IMR-90 (cell line): ENCODE data around the gene MYH3. TPM values are rescaled to one million over a fixed set of nuclear protein-coding genes. Genes with fewer than 3 reads are reported as not detected.

Source experiments
- ATAC-seq: fragments of 200-7000 bp; cut with Tn5 transposase; 2 replicates; pipeline ENCODE4 v1.9.1; 2020; ENCODE audit warnings: low read depth, mild to moderate bottlenecking, moderate library complexity
- BruUV-seq: library from RNA; stranded (reverse); fragments of 400-500 nt; replicated peaks from 2 replicates; lab custom pipeline; 2021; lab: Mats Ljungman, UMichigan
- CTCF ChIA-PET: fragments of 300-600 bp; formaldehyde crosslinking; extraction: SDS; loops from one replicate; lab custom pipeline; 2021; ENCODE audit warnings: antibody characterized with exemption; lab: Yijun Ruan, JAX
- POLR2A ChIA-PET: fragments of 300-600 bp; sonication (Branson Sonifier 250); formaldehyde crosslinking; loops from one replicate; lab custom pipeline; 2022; ENCODE audit warnings: antibody characterized with exemption; ENCODE audit not compliant: unreplicated experiment; lab: Charles Lee
- DNase-seq: peaks from one replicate; pipeline ENCODE4 v3.0.0; 2013
- H2AFZ ChIP-seq: replicated peaks from 2 replicates; pipeline ENCODE3; 2013; ENCODE audit warnings: low read length, mild to moderate bottlenecking; ENCODE audit not compliant: poor library complexity
- H2AK5ac ChIP-seq: 2 replicates; pipeline ENCODE4 v1.6.1; 2013; ENCODE audit warnings: low read depth, low read length, inconsistent platforms
- H2AK9ac ChIP-seq: replicated peaks from 2 replicates; pipeline ENCODE3; 2013; ENCODE audit warnings: mild to moderate bottlenecking, low read depth, low read length, moderate library complexity; ENCODE audit not compliant: poor library complexity
- H2BK120ac ChIP-seq: 2 replicates; pipeline ENCODE4 v1.6.1; 2013; ENCODE audit warnings: low read depth, low read length, inconsistent platforms
- H2BK15ac ChIP-seq: 3 replicates; pipeline ENCODE4 v1.6.1; 2013; ENCODE audit warnings: low read depth, low read length, inconsistent platforms
- H2BK20ac ChIP-seq: 2 replicates; pipeline ENCODE4 v1.6.1; 2013; ENCODE audit warnings: low read depth, mild to moderate bottlenecking, inconsistent platforms, low read length, moderate library complexity
- H2BK5ac ChIP-seq: 2 replicates; pipeline ENCODE4 v1.6.1; 2013; ENCODE audit warnings: mild to moderate bottlenecking, low read depth, low read length, inconsistent platforms; ENCODE audit not compliant: poor library complexity, severe bottlenecking
- H3K14ac ChIP-seq: replicated peaks from 2 replicates; pipeline ENCODE4 v1.6.1; 2013; ENCODE audit warnings: low read depth, low read length, inconsistent platforms
- H3K18ac ChIP-seq: 2 replicates; pipeline ENCODE4 v1.6.1; 2013; ENCODE audit warnings: low read depth, low read length, control low read depth
- H3K23ac ChIP-seq: 2 replicates; pipeline ENCODE4 v1.6.1; 2013; ENCODE audit warnings: low read depth, low read length, inconsistent platforms
- H3K27ac ChIP-seq: 2 replicates; pipeline ENCODE4 v1.5.1; 2013; ENCODE audit warnings: mild to moderate bottlenecking, control low read depth, low read length; ENCODE audit not compliant: insufficient read depth
- H3K27me3 ChIP-seq: 2 replicates; pipeline ENCODE4 v1.6.1; 2013; ENCODE audit warnings: low read length; ENCODE audit not compliant: control insufficient read depth, insufficient read depth
- H3K36me3 ChIP-seq: 2 replicates; pipeline ENCODE4 v1.6.1; 2013; ENCODE audit warnings: low read length, mixed read lengths; ENCODE audit not compliant: control insufficient read depth, insufficient read depth
- H3K4ac ChIP-seq: 2 replicates; pipeline ENCODE4 v1.6.1; 2013; ENCODE audit warnings: low read depth, low read length, inconsistent platforms
- H3K4me1 ChIP-seq: 2 replicates; pipeline ENCODE4 v1.6.1; 2013; ENCODE audit warnings: low read length, mixed read lengths; ENCODE audit not compliant: control insufficient read depth, insufficient read depth
- H3K4me2 ChIP-seq: 2 replicates; pipeline ENCODE4 v1.6.1; 2013; ENCODE audit warnings: low read depth, mild to moderate bottlenecking, control low read depth, low read length, moderate library complexity
- H3K4me3 ChIP-seq: 2 replicates; pipeline ENCODE4 v1.5.1; 2013; ENCODE audit warnings: low read depth, mild to moderate bottlenecking, control low read depth, low read length, moderate library complexity; ENCODE audit not compliant: insufficient read depth
- H3K56ac ChIP-seq: 2 replicates; pipeline ENCODE4 v1.6.1; 2013; ENCODE audit warnings: low read length, inconsistent platforms; ENCODE audit not compliant: insufficient read depth; ENCODE audit errors: extremely low read depth
- H3K79me1 ChIP-seq, 2 experiments: 2 replicates each; pipeline ENCODE4 v1.6.1; 2013; ENCODE audit warnings: low read length in 2 of 2, inconsistent platforms in 1 of 2, low read depth in 1 of 2
- H3K9ac ChIP-seq: 2 replicates; pipeline ENCODE4 v1.6.1; 2013; ENCODE audit warnings: low read depth, low read length, control low read depth
- H3K9me1 ChIP-seq: 2 replicates; pipeline ENCODE4 v1.6.1; 2013; ENCODE audit warnings: low read length, inconsistent platforms; ENCODE audit not compliant: insufficient read depth
- H3K9me3 ChIP-seq: 2 replicates; pipeline ENCODE4 v1.6.1; 2013; ENCODE audit warnings: low read length; ENCODE audit not compliant: control insufficient read depth, insufficient read depth
- H4K20me1 ChIP-seq: 2 replicates; pipeline ENCODE4 v1.6.1; 2013; ENCODE audit warnings: low read length, inconsistent platforms; ENCODE audit not compliant: insufficient read depth
- H4K5ac ChIP-seq: 2 replicates; pipeline ENCODE4 v1.6.1; 2013; ENCODE audit warnings: mild to moderate bottlenecking, low read depth, low read length, control low read depth
- H4K8ac ChIP-seq, 2 experiments: 2 replicates each; pipeline ENCODE4 v1.6.1; 2013; ENCODE audit warnings: low read depth in 2 of 2, low read length in 2 of 2, control low read depth in 1 of 2, inconsistent platforms in 1 of 2
- H4K91ac ChIP-seq: 2 replicates; pipeline ENCODE4 v1.6.1; 2013; ENCODE audit warnings: low read depth, low read length, inconsistent platforms; ENCODE audit not compliant: insufficient read depth
- BHLHE40 ChIP-seq: fragments of 150-350 bp; IDR thresholded peaks from 2 replicates; pipeline ENCODE4 v1.6.1; 2016; ENCODE audit warnings: mild to moderate bottlenecking, low read depth, low read length
- CEBPB ChIP-seq: IDR thresholded peaks from 2 replicates; pipeline ENCODE4 v1.6.1; 2012; ENCODE audit warnings: low read depth, low read length, improper control_type of control experiment
- CHD1 ChIP-seq: IDR thresholded peaks from 2 replicates; pipeline ENCODE4 v1.6.1; 2012; ENCODE audit warnings: low read depth, low read length, improper control_type of control experiment
- CTCF ChIP-seq: conservative IDR thresholded peaks from 2 replicates; pipeline ENCODE4 v1.5.1; 2012; ENCODE audit warnings: mild to moderate bottlenecking, low read depth, low read length, improper control_type of control experiment
- MAFK ChIP-seq: IDR thresholded peaks from 2 replicates; pipeline ENCODE4 v1.6.1; 2012; ENCODE audit warnings: low read depth, low read length, improper control_type of control experiment
- MXI1 ChIP-seq: IDR thresholded peaks from 2 replicates; pipeline ENCODE4 v1.6.1; 2012; ENCODE audit warnings: low read depth, mild to moderate bottlenecking, low read length, moderate library complexity, borderline replicate concordance
- POLR2A ChIP-seq: IDR thresholded peaks from 2 replicates; pipeline ENCODE4 v1.6.1; 2012; ENCODE audit warnings: mild to moderate bottlenecking, low read depth, low read length
- RAD21 ChIP-seq: IDR thresholded peaks from 2 replicates; pipeline ENCODE4 v1.6.1; 2012; ENCODE audit warnings: low read length, improper control_type of control experiment
- RCOR1 ChIP-seq: IDR thresholded peaks from 2 replicates; pipeline ENCODE4 v1.6.1; 2012; ENCODE audit warnings: mild to moderate bottlenecking, low read length, improper control_type of control experiment; ENCODE audit not compliant: insufficient replicate concordance
- SMC3 ChIP-seq: fragments of 150-350 bp; IDR thresholded peaks from 2 replicates; pipeline ENCODE4 v1.6.1; 2016; ENCODE audit warnings: low read depth, mild to moderate bottlenecking, antibody characterized with exemption, low read length, moderate library complexity
- WGBS, 2 experiments: methylation state at CpG; one replicate each; pipeline versions ENCODE4 v1.1.5 to v1.1.7; 2013; ENCODE audit warnings: missing lambda C conversion rate in 2 of 2; ENCODE audit not compliant: insufficient read length in 1 of 2; ENCODE audit errors: extremely low coverage in 2 of 2; 5-methylcytosine and 5-hydroxymethylcytosine counted together
- dilution Hi-C: fragments of 300-500 bp; cut with HindIII; formaldehyde crosslinking; loops from one replicate; pipeline ENCODE4 v1.14.3; 2018; ENCODE audit warnings: low sequenced_read_pairs; ENCODE audit not compliant: unreplicated experiment
- in situ Hi-C: fragments of 300-500 bp; cut with MboI; formaldehyde crosslinking; loops from 3 replicates; pipeline ENCODE4 v1.14.3; 2019; ENCODE audit warnings: low sequenced_read_pairs, inconsistent platforms, mixed read lengths
- intact Hi-C: fragments of 100-400 bp; cut with micrococcal nuclease; formaldehyde crosslinking; loops from 2 replicates; pipeline ENCODE4 v1.10.0; 2022
- polyA plus RNA-seq, 3 experiments: library from polyadenylated mRNA; depleted of rRNA; stranded (reverse); fragments of >200 nt; gene quantifications; 2 replicates each; pipeline ENCODE4 v1.2.3, GENCODE V29; 2012; ENCODE audit warnings: low replicate concordance in 1 of 3
- total RNA-seq: library from RNA; depleted of rRNA; stranded (reverse); fragments of >200 nt; gene quantifications from 2 replicates; pipeline ENCODE4 v1.2.3, GENCODE V29; 2012

Gene MYH3
- total and polyA plus RNA-seq, 2 of the 4 experiments (the other 2 are of a cell fraction), result 0.54 to 0.63 TPM

DNA sequence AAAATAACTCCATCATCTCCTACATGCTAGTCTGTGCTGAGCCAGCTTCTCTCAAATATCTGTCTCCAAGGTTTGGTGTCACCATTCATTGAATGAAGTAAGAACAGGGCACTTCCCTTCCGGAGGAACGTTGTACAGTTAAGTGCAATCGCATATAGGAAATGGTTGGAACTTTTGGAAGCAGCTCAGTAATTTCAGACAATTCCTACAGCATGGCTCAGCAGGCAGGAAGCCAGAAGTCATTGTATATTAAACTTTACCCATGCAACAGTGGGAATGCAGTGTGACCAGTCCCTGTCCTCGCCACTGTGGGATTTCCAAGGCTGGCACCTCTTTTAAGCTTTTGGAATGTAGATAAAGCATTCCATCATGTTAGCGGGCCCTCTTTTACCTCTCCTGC is 56.5 kb downstream of the MYH3 start:
- H3K4me3 ChIP-seq, result no peak overlapping the region
- intact Hi-C loops, result no loop called here
- H3K36me3 ChIP-seq, result no peaks in the 10 kb centered on the region
- no peaks in the 10 kb centered on the region for H3K79me1 ChIP-seq
- CTCF ChIA-PET, result interaction anchor here (0.7 kb wide), 1 partner anchor 17 kb away, joined by 3 read pairs; no protein-coding TSS in a partner anchor
- H4K91ac ChIP-seq, result no peak overlapping the region
- DNase-seq (peak; percentile 45), ATAC-seq (peak; percentile 59)
- no peaks in the 10 kb centered on the region; the same call in 1 of the 2 replicates for H3K9me1 ChIP-seq
- no peak overlapping the region for H3K9ac ChIP-seq
- no peaks in the 10 kb centered on the region for H3K9me3 ChIP-seq
- H3K27ac ChIP-seq, result no peak overlapping the region
- H3K4me1 ChIP-seq, result peaks cover 1% of the 10 kb centered on the region
- H2BK5ac ChIP-seq, result no peak overlapping the region
- in situ Hi-C loops, result loop anchor here (25.0 kb wide), 1 partner anchor 863 kb away; no protein-coding TSS in a partner anchor
- no peak overlapping the region for H3K4ac ChIP-seq
- no peak overlapping the region for H4K5ac ChIP-seq
- H2BK20ac ChIP-seq, result no peak overlapping the region
- no peak overlapping the region for H4K8ac ChIP-seq
- no peaks in the 10 kb centered on the region for H4K20me1 ChIP-seq
- no peak overlapping the region; the same call in 1 of the 2 replicates for H2BK120ac ChIP-seq
- H2AK9ac ChIP-seq, result no peak overlapping the region
- no TSS peak for BruUV-seq
- no peak overlapping the region for H2BK15ac ChIP-seq
- POLR2A ChIA-PET, result no interaction called here
- H3K56ac ChIP-seq, result no peak overlapping the region
- no CpG with 5 or more reads among the region's 5 CpGs for WGBS, 2 experiments
- peak overlapping the region; percentile 46 for H3K4me2 ChIP-seq
- no peak for TF ChIP-seq MAFK
- no peak for TF ChIP-seq SMC3
- no peak for TF ChIP-seq BHLHE40
- TF ChIP-seq POLR2A, result no peak
- TF ChIP-seq RCOR1, result no peak
- TF ChIP-seq CHD1, result no peak
- no peak for TF ChIP-seq CEBPB
- no peak for TF ChIP-seq MXI1
- no peak for TF ChIP-seq RAD21
- no peak for TF ChIP-seq CTCF
- H3K23ac ChIP-seq, result no peak overlapping the region
- dilution Hi-C loops, result no loop called here
- H3K27me3 ChIP-seq, result no peaks in the 10 kb centered on the region; the same call in 1 of the 2 replicates
- no peak overlapping the region for H2AFZ ChIP-seq
- no peak overlapping the region for H2AK5ac ChIP-seq
- H3K18ac ChIP-seq, result no peak overlapping the region; the same call in 1 of the 2 replicates
- H3K14ac ChIP-seq, result no peak overlapping the region
